ENCODE results near the gene PSMB9. TPM values are rescaled to one million over a fixed set of nuclear protein-coding genes. Genes with fewer than 3 reads are reported as not detected.

Gene PSMB9
- total RNA-seq, 1 donor from 2014 or later: 68.9 TPM

Other genes starting within 250 kb of the PSMB9 start
- gene HLA-DQA1, start 216.8 kb upstream of the PSMB9 start, total RNA-seq: not detected in 2 replicates
- not detected in 2 replicates for gene HLA-DQB1, start 187.5 kb upstream of the PSMB9 start, total RNA-seq
- gene HLA-DQA2, start 112.8 kb upstream of the PSMB9 start, total RNA-seq: not detected in 2 replicates
- not detected in 2 replicates for gene HLA-DQB2, start 90.7 kb upstream of the PSMB9 start, total RNA-seq
- not detected in 2 replicates for gene HLA-DOB, start 37.2 kb upstream of the PSMB9 start, total RNA-seq
- 22.8 and 39.0 TPM in 2 replicates for gene TAP2, start 15.5 kb upstream of the PSMB9 start, total RNA-seq
- gene PSMB8, start 10.1 kb upstream of the PSMB9 start, total RNA-seq: 73.5 and 86.4 TPM in 2 replicates
- 52.9 and 93.4 TPM in 2 replicates for gene TAP1, start 488 bp upstream of the PSMB9 start, total RNA-seq
- 1.0 and 2.9 TPM in 2 replicates for gene HLA-DMB, start 86.8 kb downstream of the PSMB9 start, total RNA-seq
- 1.2 and 1.7 TPM in 2 replicates for gene HLA-DMA, start 98.9 kb downstream of the PSMB9 start, total RNA-seq
- gene BRD2, start 114.4 kb downstream of the PSMB9 start, total RNA-seq: 60.2 and 86.7 TPM in 2 replicates
- not detected in 2 replicates for gene HLA-DOA, start 155.4 kb downstream of the PSMB9 start, total RNA-seq
- 0.34 and 17.4 TPM in 2 replicates for gene HLA-DPA1, start 219.5 kb downstream of the PSMB9 start, total RNA-seq
- gene HLA-DPB1, start 221.8 kb downstream of the PSMB9 start, total RNA-seq: 1.4 and 22.4 TPM in 2 replicates

All from dermis blood vessel endothelial cell (primary cell).